HG02970 (cell line): ENCODE results near the gene FIG4.
"Not testable (repeated sequence)": the region's sequence is repeated elsewhere in the genome, so short reads cannot be mapped to it uniquely, and the experiment has no call there.

Source experiments
- ATAC-seq: cut with Tn5 transposase; IDR thresholded peaks from one replicate; pipeline ENCODE4 v1.9.1; 2021; ENCODE audit warnings: mild to moderate bottlenecking, moderate library complexity, moderate number of reproducible peaks; ENCODE audit not compliant: unreplicated experiment, low FRiP score

The FIG4 gene

DNA sequence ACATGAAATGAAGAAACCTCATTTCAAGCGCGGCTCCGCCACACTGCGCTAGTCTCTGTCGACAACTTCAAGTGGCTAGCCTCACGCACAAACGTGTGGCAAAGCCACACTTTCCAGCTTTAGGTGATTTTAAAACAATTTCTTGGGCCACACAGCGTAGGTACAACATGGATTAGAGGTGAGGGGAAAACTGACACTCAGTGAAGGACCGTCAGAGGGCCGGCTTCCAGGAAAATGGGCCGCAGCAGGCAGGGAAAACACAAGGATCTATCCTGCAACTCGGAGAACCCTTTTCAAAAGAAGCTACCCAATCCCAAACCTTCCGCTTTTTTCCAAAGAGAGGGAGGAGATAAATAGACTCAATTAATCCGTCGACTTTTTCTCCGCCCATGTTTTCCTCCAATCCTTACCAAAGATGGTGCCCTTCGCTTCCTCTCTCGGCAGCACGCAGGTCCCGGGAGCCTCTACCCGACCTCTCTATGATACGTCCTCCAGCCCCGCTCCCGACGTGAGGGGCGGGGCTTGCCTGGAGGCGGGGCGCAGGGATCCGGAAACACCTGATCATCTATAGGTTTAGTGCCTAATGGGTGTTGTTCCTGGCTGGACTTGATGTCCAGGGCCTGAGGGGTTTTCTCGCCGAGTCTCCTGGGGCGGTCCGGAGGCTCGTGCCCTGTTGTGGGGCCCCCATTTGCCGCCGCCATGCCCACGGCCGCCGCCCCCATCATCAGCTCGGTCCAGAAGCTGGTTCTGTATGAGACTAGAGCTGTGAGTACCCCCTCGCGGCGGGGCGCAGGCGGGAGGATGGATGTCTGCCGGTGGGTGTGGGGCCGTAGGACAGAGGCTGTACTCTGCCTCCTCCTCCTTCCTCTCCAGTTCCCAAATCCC is at the start of gene FIG4, which contains the start of gene AK9:
Gene FIG4 (plus strand): TSS at position 560 of the 885 bp plus-strand sequence. CDS start 140 bp downstream, at position 700.
Gene AK9 (minus strand): TSS at position 466 of the 885 bp plus-strand sequence. CDS start 15,457 bp downstream, outside the sequence.
- ATAC-seq, result peak; percentile 91

DNA sequence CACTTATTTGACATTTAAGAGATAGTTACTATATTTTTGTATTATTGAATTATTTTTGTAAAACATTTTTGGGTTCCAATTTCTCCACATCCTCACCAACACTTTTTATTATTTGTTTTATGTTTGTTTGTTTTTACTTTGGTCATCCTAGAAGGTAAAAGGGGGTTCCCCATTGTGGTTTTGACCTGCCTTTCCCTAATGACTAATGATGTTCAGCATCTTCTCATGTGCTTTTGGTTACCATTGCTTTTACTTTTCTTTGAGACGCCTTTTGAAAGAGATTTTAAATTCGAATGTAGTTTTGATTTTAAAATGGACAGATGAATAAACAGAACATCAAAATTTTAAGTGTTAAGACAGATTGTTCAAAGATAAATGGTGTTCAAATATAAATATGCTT is 47.0 kb upstream of the FIG4 start:
- no peak for ATAC-seq

DNA sequence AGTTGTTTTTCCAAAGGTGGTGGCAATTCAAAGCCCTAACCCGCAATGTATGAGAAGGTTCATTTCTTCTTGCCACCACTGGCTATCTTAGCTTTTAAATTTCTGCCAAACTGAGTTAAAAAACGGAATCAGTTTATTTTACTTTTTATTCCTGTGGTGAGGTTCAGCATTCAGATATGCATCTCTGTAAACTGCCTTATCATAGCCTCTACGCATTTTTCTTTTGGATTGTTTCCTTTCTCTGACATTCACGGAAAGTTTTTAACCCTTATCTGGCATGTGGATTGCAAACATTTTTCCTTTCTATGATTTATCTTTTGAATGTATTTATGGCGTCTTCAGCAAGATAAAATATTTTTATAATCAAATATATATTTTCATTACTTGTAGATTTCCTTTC is 37.8 kb upstream of the FIG4 start:
- no peak for ATAC-seq

DNA sequence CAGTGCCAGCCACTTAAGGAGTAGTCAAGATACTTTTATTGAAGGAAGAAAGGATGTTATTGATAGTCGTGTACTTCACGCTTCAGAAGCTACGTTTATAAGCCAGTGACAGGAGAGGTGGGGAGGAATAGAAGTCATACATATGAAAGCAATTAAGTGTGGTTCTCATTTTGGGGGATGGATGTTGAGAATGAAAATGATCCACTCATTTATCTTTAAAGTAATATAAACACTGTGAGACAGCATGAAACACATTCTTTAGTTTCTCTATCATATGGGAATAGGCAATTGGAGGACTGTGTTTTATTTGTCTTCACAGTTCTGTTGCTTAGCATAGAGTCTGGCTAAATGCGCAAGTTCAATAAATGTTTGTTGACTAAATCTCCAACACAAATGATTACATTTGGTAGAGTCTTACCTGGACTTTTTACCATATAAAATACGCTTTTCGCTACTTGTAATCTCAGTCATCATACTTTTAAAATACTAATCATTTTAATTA is 35.3 kb upstream of the FIG4 start:
- ATAC-seq, result no peak

DNA sequence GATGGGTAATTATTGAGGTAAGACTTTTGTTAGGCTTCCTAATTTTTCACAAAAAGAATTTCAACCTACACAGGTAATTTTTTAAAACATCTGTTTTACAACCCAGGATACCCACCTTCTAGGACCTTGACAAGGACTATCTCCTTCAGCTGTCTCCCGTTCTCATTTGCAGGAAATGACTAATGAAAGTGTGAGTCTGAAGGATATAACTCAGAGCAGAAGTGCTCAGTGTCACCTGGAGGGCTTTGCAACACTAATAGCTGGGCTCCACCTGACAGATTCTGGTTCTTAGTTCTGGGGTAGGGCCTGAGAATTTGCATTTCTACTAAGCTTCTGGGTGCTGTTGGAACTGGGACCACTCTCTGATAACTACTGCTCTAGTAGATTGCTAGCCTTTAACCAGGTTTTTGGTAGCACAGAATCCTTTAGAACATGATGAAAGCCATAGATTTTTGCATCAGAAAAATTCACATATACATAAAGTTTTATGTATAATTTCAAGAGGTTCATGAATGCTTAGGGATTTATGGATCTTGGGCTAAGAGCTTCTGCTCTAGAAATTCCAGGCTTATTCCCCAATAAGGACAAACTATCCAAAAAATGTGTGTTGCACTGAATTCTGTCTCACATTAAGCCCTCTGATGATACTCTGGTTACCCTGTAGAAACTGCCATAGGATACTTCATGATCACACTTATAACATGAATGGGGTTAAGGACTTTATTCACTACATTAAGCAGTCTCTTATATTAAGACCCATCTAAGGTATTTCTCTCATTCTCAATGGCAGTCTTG is 30.4 kb upstream of the FIG4 start:
- no peak for ATAC-seq

DNA sequence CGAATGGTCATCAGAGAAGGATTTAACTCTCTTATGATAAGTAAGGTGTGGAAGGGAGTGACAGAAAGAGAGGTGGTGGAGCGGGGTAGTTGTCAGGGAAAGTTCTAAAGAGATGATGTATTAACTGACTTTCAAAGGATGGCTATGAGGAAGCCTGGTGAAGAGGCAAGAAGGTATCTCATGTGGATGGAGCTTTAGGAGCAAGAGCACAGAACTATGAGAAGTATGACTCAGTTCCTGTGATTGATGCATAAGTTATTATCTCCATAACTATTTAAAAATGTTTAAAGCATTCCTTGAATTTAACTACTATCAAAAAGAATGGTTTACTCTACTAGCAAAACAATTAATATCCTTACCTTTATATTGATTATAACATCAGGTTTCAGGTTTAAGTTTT is 28.9 kb upstream of the FIG4 start:
- no peak for ATAC-seq

DNA sequence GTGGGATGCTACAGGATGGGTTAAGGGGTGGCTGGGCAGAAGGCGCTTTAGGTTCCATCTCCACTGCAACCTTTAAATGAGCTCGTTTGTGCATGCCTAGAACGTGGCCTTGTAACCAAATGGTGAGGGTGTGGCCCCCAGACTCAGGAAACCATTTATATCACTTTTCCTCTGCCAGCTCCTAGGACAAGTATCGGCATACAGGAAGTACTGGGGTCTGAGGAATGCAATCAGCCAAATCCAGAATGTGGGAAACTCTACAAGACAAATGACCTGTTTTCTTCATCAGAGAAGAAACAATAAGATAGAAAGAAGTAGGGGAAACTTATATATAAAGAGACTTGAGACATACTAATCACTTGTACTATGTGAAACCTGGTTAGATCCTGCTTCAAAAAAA is 21.3 kb upstream of the FIG4 start:
- no peak for ATAC-seq

DNA sequence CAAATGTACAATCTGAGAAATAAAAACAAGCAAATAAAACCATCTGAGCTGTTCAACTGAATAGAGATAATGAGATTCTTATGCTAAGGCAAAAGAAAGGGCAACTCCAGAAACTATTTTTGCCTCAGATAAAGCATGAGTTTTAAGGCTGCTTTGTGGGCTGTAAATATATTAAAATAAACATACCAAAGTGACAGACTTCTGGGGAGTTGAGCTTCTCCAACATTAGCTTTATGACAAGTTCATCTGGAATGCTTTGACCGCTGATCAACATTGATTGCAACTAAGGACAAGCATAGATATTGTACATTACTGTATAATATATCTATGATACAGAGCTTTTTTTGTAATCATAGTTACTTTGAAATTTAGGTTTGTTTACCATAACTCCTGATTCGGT is 19.4 kb upstream of the FIG4 start:
- ATAC-seq, result no peak

DNA sequence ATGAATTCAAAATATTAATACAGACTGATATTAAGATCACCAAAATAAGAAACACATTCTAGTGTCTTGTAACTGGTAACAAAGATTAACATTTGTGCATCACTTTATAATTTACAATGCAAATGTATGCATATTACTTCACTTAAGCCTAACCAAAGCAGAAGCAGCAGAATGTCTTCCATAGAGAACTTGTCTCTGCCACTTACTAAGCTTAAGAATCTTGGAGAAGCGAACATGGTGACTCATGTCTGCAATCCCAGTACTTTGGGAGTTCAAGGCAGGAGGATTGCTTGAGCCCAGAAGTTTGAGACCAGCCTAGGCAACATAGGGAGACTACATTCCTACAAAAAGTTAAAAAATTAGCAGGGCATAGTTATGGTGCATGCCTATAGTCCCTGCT is 18.9 kb upstream of the FIG4 start:
- no peak for ATAC-seq

DNA sequence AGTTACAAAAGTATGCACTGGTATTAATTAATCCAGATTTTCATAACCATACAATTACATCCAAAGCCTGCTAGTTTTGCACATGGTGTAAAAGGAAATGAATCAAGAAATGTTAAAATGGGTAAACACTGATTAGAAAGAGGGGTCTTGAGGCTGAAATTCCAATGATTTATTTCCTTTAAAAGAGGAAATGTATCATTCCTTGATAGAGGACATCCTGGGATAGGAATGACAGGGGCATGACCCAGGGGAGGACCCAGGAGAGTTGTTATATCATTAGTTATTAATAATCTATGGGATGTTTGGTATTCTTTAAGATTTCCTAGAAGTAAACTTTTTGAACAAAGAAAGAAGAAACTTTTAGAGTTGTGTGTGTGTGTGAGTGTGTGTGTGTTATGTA is 18.3 kb upstream of the FIG4 start:
- no peak for ATAC-seq

DNA sequence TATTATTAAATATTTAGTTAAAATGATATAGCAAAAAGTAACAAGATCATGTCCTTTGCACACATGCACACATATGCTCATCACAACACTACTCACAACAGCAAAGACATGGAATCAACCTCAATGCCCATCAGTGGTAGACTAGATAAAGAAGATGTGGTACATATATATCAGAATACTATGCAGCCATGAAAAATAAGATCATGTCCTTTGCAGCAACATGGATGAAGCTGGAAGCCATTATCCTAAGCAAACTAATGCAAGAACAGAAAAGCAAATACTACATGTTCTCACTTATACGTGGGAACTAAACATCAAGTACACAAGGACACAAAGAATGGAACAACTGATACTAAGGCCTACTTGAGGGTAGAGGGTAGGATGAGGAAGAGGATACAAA is 14.4 kb upstream of the FIG4 start:
- ATAC-seq, result no peak

DNA sequence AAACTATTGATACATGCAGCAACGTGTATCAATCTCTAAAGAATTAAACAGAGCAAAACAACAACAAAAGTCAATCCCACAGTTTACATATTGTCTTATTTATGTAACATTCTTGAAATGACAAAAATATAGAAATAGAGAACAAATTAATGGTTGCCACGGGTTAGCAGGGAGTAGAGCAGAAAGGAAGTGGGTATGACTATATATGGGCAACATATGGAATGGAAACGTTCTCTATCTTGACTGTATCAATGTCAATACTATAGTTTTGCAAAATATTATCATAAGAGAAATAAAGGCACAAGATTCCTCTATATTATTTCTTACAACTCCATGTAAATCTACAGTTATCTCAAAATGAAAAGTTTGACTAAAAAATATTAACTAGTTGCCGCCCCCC is 12.9 kb upstream of the FIG4 start:
- ATAC-seq, result no peak

DNA sequence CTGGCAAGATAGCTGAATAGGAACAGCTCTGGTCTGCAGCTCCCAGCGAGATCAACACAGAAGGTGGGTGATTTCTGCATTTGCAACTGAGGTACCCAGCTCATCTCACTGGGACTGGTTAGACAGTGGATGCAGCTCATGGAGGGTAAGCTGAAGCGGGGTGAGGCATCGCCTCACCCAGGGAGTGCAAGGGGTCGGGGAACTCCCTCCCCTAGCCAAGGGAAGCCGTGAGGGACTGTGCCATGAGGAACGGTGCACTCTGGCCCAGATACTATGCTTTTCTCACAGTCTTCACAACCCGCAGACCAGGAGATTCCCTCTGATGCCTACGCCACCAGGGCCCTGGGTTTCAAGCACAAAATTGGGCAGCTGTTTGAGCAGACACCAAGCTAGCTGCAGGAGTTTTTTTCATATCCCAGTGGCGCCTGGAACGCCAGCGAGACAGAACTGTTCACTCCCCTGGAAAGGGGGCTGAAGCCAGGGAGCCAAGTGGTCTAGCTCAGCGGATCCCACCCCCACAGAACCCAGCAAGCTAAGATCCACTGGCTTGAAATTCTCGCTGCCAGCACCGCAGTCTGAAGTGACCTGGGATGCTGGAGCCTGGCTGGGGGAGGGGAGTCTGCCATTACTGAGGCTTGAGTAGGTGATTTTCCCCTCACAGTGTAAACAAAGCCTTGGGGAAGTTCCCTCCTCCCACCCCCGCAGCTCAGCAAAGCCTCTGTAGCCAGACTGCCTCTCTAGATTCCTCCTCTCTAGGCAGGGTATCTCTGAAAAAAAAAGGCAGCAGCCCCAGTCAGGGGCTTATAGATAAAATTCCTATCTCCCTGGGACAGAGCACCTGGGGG is 12.2 kb upstream of the FIG4 start:
- not testable (repeated sequence) for ATAC-seq

DNA sequence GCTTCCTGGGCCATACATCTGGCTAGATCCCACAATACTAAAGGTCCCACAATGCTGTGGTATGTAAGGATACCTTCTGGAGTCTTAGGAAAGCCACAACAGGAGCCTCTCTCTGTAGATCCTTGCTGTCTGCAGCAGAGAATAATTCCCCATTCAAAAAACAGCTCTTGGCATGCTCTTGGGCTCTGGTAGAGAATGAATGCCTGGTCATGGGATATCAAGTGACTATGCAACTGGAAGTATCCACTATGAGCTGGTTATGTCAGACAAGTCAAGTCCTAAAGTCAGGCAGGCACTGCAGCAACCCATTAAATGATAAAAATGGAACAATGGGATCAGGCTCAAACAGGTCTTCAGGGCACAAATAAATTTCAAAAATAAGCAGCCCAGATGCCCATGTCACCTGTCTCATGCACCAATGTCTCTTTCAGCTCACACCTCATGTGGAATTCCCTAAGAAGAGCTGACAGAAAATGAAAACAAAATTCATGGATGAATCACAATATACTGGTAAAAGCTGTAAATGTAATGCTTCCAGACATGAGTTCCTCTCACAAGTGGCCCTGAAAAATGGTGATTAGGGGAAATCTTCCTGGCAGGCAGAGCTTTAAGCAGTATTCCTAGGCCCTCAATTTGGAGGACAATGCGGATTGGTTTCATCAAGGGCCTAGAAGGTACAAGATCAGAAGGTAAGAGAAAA is 4.4 kb upstream of the FIG4 start:
- no peak for ATAC-seq

DNA sequence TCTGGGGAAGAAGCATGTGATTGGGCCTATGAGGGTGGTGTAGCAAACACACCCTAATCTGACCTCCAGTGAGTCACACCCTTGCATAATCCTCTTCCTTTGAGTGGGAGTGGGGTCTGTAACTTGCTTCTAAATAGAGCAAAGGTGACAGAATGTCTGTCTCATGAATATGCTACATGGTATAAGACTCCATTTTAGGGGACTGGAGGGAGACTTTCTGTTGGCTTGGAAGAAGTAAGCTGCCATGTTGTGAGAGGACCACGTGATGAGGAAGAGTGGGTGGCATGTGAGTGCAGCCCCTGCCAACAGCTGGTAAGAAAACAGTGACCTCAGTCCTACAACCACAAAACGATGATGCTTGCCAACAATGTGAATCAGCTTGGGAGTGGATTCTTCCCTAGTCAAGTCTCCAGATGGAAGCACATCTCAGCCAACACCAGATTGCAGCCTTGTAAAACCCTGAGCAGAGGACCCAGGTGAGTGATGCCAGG is 3.8 kb upstream of the FIG4 start:
- ATAC-seq, result no peak

DNA sequence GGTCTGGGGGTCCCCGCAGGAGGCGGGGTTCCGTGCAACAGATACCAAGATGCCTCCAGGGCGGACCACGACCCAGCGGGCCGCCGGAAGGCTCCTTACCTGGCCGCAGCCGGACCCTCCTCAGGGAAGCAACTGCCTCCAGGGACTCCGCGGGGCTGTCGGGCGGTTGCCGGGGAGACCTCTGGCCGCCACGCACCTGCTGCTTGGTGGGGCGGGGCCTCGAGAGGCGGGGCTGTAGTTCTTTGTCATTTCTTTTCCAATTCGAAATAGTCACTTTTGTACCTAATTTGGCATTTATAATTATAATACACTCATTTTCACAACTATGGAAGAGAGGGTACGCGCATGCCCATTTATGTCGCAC is 741 bp upstream of the FIG4 start:
- ATAC-seq, result peak; percentile 42

DNA sequence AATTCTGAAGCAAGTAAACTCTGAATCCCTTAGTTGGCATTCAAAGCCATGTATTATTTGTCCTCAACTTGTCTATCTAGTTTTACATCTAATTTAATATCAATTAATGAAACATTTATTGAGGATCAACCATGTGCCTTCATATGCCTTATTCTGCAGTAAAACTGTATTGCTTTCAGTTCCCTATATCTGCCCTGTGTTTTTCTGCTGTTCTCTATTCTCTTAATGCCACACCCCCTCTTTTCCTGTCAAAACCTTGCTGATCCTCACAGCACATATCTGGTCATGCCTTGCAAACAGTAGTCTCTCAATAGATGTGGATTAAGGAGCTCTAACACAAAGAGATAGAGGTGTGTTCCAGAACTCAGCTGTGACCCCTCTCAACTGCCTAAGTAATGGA is 2.0 kb downstream of the FIG4 start:
- ATAC-seq, result no peak

DNA sequence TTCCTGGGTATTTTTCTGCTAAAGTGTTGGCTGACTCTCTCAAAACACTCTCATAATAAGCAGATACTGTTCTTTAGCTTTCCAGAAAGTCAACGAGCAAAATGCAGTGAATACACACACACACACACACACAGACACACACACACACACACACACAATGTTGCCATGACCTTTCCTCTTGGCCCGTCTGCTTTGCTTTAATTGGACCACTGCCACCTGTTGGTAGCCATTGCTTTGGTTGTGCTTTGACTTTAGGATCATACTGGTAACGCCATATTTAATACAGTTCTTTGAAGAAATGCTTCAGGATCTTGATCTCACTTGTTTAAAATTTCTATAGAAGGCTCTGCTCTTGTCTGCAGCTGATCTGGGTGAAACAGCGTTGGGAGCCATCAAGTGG is 4.4 kb downstream of the FIG4 start:
- no peak for ATAC-seq

DNA sequence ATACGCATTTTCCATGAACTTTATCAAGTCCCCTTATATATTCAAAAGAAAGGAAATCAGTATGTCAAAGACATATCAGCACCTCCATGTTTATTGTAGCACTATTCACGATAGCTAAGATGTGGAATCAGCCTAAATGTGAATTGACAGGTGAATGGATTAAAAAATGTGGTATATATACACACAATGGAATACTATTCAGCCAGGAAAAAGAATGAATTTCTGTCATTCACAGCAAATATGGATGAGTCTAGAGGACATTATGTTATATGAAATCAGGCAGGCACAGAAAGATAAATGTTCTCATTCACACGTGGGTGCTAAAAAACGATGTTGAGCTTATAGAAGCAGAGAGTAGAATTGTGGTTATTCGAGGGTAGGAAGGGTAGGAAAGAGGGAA is 5.3 kb downstream of the FIG4 start:
- ATAC-seq, result no peak

DNA sequence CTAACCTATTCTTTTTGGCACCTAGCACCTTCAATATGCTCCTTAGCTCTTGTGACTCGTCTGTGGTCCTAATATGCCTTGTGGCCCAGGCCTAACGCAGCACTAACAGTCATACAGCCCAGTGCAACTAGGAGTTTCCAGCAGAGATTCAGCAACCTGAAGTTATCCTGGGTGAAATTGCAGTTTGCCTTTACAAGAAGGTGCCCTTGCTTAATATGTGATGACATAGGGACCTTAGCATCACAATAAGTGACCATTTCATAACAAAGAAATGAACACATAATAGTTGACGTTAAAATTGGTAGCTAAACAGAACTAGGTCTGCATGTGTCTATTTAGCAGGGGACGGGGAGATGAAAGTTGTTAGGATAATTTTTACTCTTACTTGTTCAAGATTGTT is 10.1 kb downstream of the FIG4 start:
- no peak for ATAC-seq
